HG03469 (cell line): Measurements from ENCODE around the gene PRPF6.
A peak's percentile ranks its signal among the peaks of the same experiment; 100 is the strongest.

Source experiments
- ATAC-seq: cut with Tn5 transposase; IDR thresholded peaks from one replicate; pipeline ENCODE4 v1.9.1; 2021; ENCODE audit warnings: mild to moderate bottlenecking, moderate library complexity, moderate number of reproducible peaks; ENCODE audit not compliant: unreplicated experiment

Gene PRPF6

GRCh38 chr20:64062276-64062595 is 81.3 kb downstream of the PRPF6 start:
- no peak for ATAC-seq

- peak; percentile 38 for ATAC-seq
Observed at GRCh38 chr20:64062596-64063388, 81.9 kb downstream of the PRPF6 start, which contains the start of gene TCEA2. TCEA2 (plus strand) TSS chr20:64063198; CDS start chr20:64063313, 115 bp downstream.

GRCh38 chr20:64063389-64064144 is 82.6 kb downstream of the PRPF6 start:
- no peak for ATAC-seq

- no peak for ATAC-seq
Observed at GRCh38 chr20:64064145-64064698, 83.3 kb downstream of the PRPF6 start.

- ATAC-seq: no peak
Observed at GRCh38 chr20:64065062-64065973, 84.4 kb downstream of the PRPF6 start.

GRCh38 chr20:64065974-64066343 is 85.0 kb downstream of the PRPF6 start:
- ATAC-seq: no peak

GRCh38 chr20:64067005-64067632 is 86.2 kb downstream of the PRPF6 start:
- ATAC-seq: no peak

- no peak for ATAC-seq
Observed at GRCh38 chr20:64067733-64068307, 86.9 kb downstream of the PRPF6 start.

- ATAC-seq: no peak
Observed at GRCh38 chr20:64068386-64069208, 87.7 kb downstream of the PRPF6 start.

GRCh38 chr20:64069209-64069613 is 88.3 kb downstream of the PRPF6 start:
- no peak for ATAC-seq

GRCh38 chr20:64069614-64070243 is 88.8 kb downstream of the PRPF6 start:
- ATAC-seq: no peak

GRCh38 chr20:64070244-64070993 is 89.5 kb downstream of the PRPF6 start:
- ATAC-seq: no peak

GRCh38 chr20:64071341-64072332 is 90.7 kb downstream of the PRPF6 start:
- ATAC-seq: no peak

- ATAC-seq: no peak
Observed at GRCh38 chr20:64072498-64073063, 91.6 kb downstream of the PRPF6 start.

GRCh38 chr20:64073476-64074183 is 92.7 kb downstream of the PRPF6 start:
- ATAC-seq: no peak
